Cardiac septum (tissue), 1 donor: ENCODE data around the gene LRP5. TPM values are rescaled to one million over a fixed set of nuclear protein-coding genes. Genes with fewer than 3 reads are reported as not detected.

Experiments used
- DNase-seq: peaks from one replicate; pipeline ENCODE4 v3.0.0-alpha.2; 2020; ENCODE audit warnings: low spot score
- intact Hi-C: fragments of 100-400 bp; cut with DNase I; formaldehyde crosslinking; loops from one replicate; pipeline ENCODE4 v1.14.0; 2022
- total RNA-seq: library from RNA; stranded (reverse); fragmentation: NEBNext Ultra II Directional; extraction: Animal tissue kit (Norgen Biotek cat#: 25700); gene quantifications from one replicate; pipeline ENCODE4 v1.2.1, GENCODE V29; 2021
- donor health status: DM: no; HTN: no; CAD: no.

LRP5 gene
- total RNA-seq, 1 donor from 2014 or later: 38.6 TPM

DNA sequence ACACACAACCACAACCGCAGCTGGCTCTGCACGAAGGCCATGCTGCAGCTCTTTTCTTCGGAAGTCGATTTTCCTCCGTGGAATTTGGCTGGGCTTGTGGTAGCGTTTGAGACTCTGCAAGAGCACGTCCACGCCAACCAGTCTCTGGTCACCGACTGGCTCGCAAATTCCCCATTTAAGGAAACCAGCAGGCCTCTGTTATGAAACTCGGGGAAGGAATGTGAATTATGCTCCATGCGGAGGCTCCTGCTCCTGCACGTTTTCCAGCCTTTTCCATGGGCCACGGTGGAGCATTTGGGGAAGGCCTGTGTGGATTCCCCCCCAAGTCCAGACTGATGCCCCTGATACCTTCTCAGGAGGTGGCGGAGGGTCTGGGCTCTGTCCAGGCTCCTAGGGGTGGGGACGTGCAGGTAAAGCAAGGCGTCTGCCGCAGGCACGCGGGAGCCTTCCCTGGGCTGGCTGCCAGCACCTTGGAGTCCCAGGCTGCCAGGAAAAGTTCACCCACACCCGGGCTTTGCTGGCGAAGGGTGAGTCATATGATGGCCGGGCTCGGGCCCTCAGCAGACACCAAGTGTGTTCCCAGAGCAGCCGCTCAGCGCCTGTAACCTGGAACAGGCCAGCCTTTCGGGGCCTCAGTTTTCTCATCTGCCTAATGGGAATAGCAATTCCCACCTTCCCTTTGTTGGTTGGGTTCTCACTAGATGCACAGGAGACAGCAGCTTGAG, 41.9 kb downstream of the LRP5 start:
- DNase-seq: peak; percentile 86
- intact Hi-C loops: no loop called here

DNA sequence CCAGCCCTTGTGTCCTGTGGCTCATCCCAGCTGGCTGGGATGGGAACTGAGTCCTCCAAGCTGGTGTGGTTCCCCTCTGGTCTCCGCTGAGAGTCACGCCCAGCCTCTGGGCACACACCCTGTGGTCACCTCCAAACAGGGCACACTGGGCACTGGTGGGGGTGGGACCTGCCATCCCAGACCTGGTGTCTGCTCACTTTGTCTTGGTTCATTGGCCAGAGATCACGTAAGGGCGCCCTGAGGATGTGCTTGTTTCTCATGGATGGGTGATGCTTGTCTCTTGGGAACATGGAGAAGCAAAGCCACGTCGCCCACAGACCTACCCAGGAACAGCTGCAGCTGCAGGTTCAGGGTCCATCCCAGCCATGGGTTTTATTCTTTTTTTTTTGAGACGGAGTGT, 43.1 kb downstream of the LRP5 start:
- intact Hi-C loops: no loop called here
- DNase-seq: no peak

GRCh38 chr11:68357568-68357967, 45.2 kb downstream of the LRP5 start:
- intact Hi-C loops: no loop called here
- no peak for DNase-seq

GRCh38 chr11:68358416-68358815, 46.0 kb downstream of the LRP5 start:
- intact Hi-C loops: no loop called here
- no peak for DNase-seq

DNA sequence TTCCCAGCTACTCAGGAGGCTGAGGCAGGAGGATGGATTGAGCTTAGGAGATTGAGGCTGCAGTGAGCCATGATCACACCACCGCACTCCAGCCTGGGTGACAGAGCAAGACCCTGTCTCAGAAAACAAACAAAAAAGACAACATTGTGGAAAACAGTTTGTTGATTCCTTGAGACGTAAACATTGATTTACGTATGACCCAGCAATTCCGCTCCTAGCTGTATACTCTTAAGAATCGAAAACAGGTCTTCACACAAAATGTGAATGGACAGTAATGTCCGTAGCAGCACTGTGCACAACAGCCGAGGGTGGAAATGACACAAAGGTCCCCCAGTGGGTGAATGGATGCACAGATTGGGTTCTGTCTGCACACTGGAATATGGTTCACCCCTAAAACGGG, 49.3 kb downstream of the LRP5 start:
- intact Hi-C loops: no loop called here
- DNase-seq: no peak

GRCh38 chr11:68362801-68363379, 50.5 kb downstream of the LRP5 start:
- no peak for DNase-seq
- intact Hi-C loops: no loop called here

GRCh38 chr11:68363776-68364175, 51.4 kb downstream of the LRP5 start:
- intact Hi-C loops: no loop called here
- DNase-seq: no peak

DNA sequence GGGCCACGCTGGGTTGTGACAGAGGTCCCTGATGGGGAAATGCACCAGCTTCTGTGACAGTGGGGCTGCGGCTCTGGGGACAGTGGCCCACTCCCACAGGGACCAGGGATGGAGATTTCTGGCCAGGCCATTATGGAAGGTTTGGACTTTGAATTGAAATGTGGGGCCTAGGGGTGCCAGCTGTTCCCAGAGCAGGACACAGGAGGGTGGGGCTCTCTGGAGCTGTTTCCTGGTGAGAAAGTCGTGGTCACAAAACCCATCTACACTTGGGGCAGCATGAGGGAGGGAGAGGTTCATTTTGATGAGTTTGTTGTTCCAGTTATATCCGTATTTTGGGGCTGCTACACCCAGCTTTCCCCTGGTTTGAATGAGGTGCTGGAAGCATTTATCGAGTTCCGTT, 52.2 kb downstream of the LRP5 start:
- intact Hi-C loops: no loop called here
- no peak for DNase-seq

DNA sequence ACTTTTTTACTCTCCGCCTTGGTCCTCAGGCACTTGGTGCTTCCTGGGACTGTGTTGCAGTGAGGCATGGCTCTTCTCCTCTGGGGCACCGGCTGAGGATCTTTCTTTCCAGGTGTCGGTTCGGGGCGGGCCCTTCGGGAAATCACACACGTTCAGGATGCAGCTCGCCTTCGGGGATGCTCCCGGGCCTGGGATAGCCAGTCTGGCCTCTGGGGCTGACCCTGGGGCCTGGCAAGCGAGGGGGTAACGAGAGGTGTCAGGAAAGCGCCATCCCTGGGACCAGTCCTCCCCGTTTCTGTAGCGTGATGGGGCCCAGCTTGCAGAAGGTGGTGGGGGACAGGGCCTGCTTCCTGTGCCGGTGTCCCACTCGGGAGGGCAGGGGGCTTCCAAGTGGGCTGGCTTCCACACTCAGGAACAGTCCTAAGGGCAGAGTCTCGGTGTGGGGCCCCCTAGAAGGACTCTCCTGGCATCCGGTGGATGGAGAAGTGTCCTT, 53.6 kb downstream of the LRP5 start:
- no peak for DNase-seq

DNA sequence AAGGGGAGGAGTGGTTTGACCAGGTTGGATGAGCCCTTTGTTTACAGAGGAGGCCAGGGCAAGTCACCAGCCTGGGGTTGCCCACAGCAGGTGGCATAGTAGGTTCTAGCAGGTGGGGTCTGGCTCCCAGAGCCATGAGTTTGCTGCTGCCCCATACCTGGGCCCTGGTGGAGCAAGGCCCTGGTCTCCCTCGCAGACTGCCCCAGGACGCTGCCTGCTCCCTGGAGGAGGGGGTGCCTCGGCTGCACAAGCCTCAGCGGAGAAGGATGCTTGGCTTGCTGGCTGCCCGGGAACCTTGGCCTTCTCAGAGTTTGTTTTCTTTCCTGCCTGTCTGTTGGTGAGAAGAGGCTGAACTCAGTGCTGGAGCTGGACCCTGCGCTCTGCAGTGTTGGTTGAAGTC, 54.9 kb downstream of the LRP5 start:
- intact Hi-C loops: no loop called here
- no peak for DNase-seq

More for the DNA sequence above, 53.6 kb downstream of the LRP5 start:
- intact Hi-C loops: no loop called here

DNA sequence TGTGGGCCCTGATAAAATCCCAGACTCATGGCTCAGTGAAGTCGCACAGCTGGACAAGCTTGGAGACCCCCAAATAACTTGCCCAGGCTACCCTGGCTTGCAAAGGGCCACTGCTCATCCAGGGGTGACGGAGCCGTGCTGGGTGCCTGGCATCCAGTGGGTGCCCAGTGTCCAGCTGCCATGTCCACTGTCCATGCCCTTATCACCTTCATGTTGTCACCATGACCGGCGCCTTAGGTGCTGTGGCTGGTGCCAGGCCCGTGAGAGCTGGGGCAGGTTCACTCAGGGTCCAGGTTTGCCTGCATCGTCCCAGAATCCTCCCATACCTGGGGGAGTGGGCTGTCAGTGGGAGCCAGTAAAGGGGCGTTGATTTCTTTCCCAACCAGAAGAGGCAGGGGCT, 57.4 kb downstream of the LRP5 start:
- no peak for DNase-seq
- intact Hi-C loops: no loop called here

DNA sequence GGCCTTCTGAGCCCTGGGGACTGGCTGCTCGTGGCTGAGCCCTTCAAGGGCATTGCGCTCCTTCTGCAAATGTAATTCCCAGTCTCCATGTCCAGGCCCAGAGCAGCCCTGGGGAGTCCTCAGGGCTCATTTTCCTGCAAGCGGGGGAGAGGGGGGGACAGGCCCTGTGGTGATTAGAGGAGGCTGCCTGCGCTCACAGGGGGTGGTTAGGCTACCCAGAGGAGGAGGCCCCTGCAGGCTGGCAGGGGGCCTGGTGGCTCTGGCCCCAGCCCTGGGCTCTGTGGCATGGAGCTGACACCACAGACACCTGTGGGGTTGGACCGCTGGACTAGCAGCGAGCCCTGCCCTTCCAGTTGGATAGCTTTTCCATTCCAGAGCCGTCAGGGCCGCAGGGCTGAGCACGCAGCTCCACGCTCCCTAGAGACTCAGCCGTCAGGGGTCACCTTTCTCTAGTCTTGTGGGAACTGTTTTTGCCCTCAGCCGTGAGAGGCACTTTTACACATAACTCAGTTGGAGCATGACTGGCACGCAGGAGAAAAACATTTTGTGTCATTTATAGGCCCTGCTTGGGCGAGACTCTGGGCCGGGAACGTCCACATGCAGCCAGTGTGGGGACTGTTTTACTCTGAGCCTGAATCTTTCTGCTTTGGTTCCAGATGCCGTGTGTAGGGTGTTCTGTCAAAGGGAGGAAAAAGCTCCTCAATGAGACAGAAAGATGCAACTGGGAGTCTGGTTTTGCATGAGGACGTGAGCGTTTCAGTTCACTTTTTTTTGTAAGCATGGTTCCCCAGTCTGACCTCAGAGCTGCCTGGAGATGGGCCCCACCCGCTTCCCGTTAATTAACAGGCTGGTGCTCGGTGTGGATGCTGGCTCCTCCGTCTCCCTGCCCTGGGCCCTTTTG, 58.1 kb downstream of the LRP5 start:
- intact Hi-C loops: no loop called here
- DNase-seq: no peak

- intact Hi-C loops: loop anchor here (2.0 kb wide), 1 partner anchor 59 kb away; the partner anchor contains the start of gene LRP5
- no peak for DNase-seq
Measured at GRCh38 chr11:68371171-68372041, 59.0 kb downstream of the LRP5 start.

DNA sequence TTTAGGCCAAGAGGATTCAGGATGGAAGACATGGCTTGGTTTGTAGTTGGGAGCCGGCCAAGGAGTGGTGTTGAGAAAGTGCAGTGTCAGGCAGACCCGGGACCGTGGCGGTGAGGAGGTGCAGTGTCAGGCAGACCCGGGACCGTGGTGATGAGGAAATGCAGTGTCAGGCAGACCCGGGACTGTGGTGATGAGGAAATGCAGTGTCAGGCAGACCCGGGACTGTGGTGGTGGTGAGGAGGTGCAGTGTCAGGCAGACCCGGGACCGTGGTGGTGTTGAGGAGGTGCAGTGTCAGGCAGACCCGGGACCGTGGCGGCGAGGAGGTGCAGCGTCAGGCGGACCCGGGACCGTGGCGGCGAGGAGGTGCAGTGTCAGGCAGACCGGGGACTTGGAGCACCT, 59.7 kb downstream of the LRP5 start:
- intact Hi-C loops: loop anchor here (2.0 kb wide), 1 partner anchor 59 kb away; the partner anchor contains the start of gene LRP5
- no peak for DNase-seq

- no peak for DNase-seq
- intact Hi-C loops: loop anchor here (2.0 kb wide), 1 partner anchor 60 kb away; the partner anchor contains the start of gene LRP5
Measured at GRCh38 chr11:68372625-68373024, 60.2 kb downstream of the LRP5 start.

GRCh38 chr11:68373189-68373814, 60.9 kb downstream of the LRP5 start:
- intact Hi-C loops: loop anchor here (2.0 kb wide), 1 partner anchor 61 kb away; the partner anchor contains the start of gene LRP5
- no peak for DNase-seq

DNA sequence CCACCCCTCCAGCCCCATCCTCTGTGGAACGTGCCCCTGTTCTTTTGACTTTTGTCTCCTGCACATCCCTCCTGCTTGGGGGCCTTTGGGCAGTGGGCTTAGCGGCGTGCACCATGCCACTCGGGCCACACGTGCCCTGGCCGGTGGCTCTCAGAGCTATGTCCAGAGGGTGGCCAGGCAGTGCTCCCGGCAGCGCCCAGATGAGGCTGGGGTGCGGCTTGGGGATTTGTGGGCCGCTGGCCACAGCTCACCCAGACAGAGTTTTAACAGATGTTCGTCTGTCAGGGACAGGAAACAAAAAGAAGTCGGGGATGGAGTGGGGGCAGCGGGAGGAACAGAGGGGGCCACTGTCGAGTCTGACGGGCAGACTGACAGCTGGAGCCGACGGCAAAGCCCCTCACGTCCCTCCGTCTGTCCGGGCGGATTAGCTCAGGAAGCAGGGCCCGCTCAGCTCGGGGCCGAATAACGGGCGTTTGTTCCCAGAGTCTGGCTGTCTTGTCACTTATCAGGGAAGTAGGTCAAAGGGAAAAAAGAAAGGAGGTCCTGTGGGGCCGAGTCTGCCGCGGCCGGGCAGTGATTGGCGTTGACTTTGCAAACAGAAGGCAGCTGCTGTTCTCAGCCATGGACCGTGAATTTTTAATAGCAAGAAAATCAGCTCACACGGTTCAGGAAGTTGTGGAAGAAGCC, 61.6 kb downstream of the LRP5 start:
- no peak for DNase-seq
- intact Hi-C loops: loop anchor here (2.0 kb wide), 1 partner anchor 61 kb away; the partner anchor contains the start of gene LRP5

- intact Hi-C loops: no loop called here
- no peak for DNase-seq
Measured at GRCh38 chr11:68374531-68374930, 62.1 kb downstream of the LRP5 start.
